Measurements from ENCODE around the gene BOD1L2.

BOD1L2 gene

DNA sequence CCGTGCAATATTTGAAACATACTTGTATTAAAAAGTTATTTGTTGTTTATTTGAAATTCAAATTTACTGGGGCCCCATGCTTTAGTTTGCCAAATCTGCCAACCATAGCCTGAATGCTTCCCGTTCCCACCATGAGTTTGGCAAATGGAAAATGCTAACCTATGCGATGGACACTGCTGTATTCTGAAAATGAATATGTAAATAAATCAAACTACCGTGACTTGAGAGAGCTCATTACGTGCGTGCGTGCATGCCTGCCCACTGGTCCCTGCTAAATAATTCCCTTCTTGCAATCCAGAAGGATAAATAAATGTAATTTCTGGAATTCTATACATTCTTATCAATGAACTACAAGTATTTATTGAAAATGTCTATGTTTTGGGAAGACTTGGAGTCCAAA is 3.2 kb downstream of the BOD1L2 start:
- Histone ChIP-seq H3K4me3 (no peak overlapping the region), H3K4me1 (no peaks in the 10 kb centered on the region), H3K9me3 (no peaks in the 10 kb centered on the region), H3K36me3 (no peaks in the 10 kb centered on the region), H3K27me3 (peaks cover 0 to 5% of the 10 kb centered on the region in 2 donors), H3K27ac (no peak overlapping the region)
- DNase-seq: no peak
- intact Hi-C loops (cut with DNase I; ENCODE audit: low total_unique reads): no loop called here
- TF ChIP-seq, protein P1, sequence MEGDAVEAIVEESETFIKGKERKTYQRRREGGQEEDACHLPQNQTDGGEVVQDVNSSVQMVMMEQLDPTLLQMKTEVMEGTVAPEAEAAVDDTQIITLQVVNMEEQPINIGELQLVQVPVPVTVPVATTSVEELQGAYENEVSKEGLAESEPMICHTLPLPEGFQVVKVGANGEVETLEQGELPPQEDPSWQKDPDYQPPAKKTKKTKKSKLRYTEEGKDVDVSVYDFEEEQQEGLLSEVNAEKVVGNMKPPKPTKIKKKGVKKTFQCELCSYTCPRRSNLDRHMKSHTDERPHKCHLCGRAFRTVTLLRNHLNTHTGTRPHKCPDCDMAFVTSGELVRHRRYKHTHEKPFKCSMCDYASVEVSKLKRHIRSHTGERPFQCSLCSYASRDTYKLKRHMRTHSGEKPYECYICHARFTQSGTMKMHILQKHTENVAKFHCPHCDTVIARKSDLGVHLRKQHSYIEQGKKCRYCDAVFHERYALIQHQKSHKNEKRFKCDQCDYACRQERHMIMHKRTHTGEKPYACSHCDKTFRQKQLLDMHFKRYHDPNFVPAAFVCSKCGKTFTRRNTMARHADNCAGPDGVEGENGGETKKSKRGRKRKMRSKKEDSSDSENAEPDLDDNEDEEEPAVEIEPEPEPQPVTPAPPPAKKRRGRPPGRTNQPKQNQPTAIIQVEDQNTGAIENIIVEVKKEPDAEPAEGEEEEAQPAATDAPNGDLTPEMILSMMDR (IDR thresholded peaks at IDR 0.05): no peak

DNA sequence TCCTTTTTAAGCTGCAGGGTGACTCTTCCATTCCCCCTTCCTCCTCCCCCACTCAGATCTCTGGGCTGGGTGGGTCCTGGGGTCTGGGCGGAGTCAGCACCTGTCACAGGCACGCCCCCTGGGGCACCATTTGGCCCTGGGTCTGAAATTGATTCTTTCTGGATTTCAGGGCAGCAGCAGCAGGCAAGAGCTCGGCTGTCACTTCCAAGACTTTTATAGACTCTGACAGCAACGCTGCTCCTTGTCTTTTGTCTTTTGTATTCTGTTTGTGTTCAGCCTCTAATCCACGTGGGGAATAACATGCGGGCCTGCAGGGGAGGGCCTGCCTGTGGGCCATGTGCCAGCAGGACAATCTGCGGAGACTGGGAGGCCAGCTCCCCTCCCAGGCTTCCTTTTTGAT is 3.9 kb downstream of the BOD1L2 start:
- H3K27ac ChIP-seq: no peak overlapping the region
- H3K36me3 ChIP-seq: no peaks in the 10 kb centered on the region
- peaks cover 0 to 5% of the 10 kb centered on the region in 2 donors for H3K27me3 ChIP-seq
- no peak overlapping the region for H3K4me3 ChIP-seq
- no peaks in the 10 kb centered on the region for H3K9me3 ChIP-seq
- DNase-seq: no peak
- H3K4me1 ChIP-seq: no peaks in the 10 kb centered on the region
- intact Hi-C loops (cut with DNase I; ENCODE audit: low total_unique reads): no loop called here
- TF ChIP-seq, protein P1 (IDR thresholded peaks at IDR 0.05): no peak

DNA sequence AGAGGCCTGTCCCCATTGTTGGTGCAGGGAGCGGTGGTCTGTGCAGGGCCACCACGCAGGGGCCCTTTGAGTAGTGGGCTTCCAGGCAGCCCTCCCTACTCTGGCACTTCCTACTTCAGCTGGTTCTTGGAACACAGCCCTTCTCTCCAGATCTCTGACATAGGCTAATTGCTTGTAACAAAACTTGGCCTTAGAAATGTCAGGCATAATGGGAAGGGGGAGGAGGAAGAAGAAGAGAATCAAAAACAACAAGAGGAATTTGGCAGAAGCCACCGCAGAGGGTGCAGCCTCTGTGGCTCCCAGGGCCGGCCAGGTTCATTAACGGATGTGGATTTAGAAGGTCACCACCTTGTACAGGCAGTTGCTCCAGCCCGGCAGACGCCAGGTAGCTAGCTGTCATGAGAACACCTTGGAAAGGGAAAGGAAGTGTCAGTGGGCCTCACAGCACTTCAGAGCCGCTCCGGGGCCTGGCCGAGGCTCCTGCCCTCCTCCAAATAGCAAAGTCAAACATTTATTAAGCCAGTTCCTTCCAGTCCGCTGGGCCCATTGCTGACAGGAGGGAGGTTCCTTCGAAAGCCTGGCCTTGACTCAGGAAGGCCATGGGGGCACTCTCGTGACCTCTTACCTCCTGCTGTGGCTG is 7.4 kb downstream of the BOD1L2 start:
- TF ChIP-seq, protein P1 (IDR thresholded peaks at IDR 0.05): no peak
- no peaks in the 10 kb centered on the region for H3K4me1 ChIP-seq
- H3K27ac ChIP-seq: no peak overlapping the region
- intact Hi-C loops (cut with DNase I; ENCODE audit: low total_unique reads): no loop called here
- DNase-seq: no peak
- no peaks in the 10 kb centered on the region for H3K36me3 ChIP-seq
- H3K9me3 ChIP-seq: no peaks in the 10 kb centered on the region
- peaks cover 0 to 10% of the 10 kb centered on the region in 2 donors for H3K27me3 ChIP-seq
- H3K4me3 ChIP-seq: no peak overlapping the region

DNA sequence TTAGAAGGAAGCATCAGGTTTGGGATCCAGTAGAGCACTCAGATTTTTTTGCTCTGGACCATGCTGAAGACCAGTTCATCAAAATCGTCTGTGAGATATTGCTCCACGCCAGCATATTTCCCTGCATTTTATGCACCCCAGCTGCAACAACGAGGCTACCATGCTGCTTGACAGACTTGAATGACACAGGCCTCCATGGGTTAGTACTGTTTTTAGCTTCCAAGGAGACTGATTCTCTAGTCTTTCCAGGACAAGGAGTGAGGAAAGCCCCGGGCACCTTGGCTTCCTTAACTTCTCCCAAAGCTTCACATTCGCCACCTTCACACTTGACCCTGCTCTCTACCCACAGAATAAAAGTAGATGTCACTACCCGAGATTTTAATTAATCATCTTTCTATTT is 17.5 kb downstream of the BOD1L2 start:
- Histone ChIP-seq H3K4me3 (no peak overlapping the region), H3K36me3 (no peaks in the 10 kb centered on the region), H3K27ac (no peak overlapping the region), H3K9me3 (no peaks in the 10 kb centered on the region), H3K4me1 (no peaks in the 10 kb centered on the region), H3K27me3 (no peaks in the 10 kb centered on the region)
- intact Hi-C loops (cut with DNase I; ENCODE audit: low total_unique reads): no loop called here
- TF ChIP-seq, protein P1 (IDR thresholded peaks at IDR 0.05): no peak
- DNase-seq: no peak

DNA sequence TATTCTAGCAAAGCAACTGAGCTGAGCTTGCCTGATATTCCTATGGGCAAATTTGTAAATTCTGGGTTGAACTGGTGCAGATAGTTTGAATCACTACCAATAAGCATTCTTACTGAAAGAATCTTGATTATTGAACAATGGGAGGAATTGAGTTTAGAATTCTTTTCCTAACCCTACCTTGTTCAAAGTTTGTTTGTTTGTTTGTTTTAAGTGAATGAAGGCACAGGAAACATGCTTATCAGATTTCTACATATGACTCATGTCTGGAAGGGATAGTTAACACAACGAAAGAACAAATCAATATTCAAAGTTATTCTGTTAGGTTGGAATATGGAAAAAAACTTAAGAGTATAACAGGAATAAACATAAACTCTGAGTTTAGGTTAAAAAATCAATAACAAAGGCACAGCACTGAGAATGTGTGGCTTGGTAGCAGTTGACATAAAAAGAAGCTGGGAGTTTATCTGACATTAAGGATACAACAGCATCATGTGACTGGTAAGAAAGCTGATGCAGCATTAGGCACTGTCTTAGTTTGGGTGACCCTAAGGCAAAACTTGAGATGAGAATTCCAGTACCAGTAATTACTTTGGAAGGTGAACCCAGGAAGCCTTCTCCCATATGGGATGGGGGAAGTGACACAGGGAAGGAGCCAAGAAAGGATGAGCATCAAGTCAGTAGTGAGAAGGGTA is 20.9 kb downstream of the BOD1L2 start:
- intact Hi-C loops (cut with DNase I; ENCODE audit: low total_unique reads): no loop called here

More for the DNA sequence above, 20.9 kb downstream of the BOD1L2 start:
- DNase-seq: no peak
- Histone ChIP-seq H3K36me3 (no peaks in the 10 kb centered on the region), H3K27ac (no peak overlapping the region), H3K4me1 (no peaks in the 10 kb centered on the region), H3K9me3 (no peaks in the 10 kb centered on the region), H3K27me3 (no peaks in the 10 kb centered on the region), H3K4me3 (no peak overlapping the region)
- TF ChIP-seq, protein P1 (IDR thresholded peaks at IDR 0.05): no peak

Measured in tibial artery (tissue), 4 donors.